ENCODE measurements around the gene U2AF1L4. TPM values are rescaled to one million over a fixed set of nuclear protein-coding genes. Genes with fewer than 3 reads are reported as not detected.

U2AF1L4 gene
- total and polyA plus RNA-seq, 2 donors (not counting 1 experiment from before 2014, with no cell fraction given), result 62.1 to 89.7 TPM

GRCh38 chr19:35784503-35785338 is 39.5 kb upstream of the U2AF1L4 start:
- TF ChIP-seq EZH2 (IDR thresholded peaks at IDR 0.05; ENCODE audit: borderline replicate concordance, insufficient read depth, low read depth, low read length, poor library complexity, severe bottlenecking), result no peak
- TF ChIP-seq, protein P1, sequence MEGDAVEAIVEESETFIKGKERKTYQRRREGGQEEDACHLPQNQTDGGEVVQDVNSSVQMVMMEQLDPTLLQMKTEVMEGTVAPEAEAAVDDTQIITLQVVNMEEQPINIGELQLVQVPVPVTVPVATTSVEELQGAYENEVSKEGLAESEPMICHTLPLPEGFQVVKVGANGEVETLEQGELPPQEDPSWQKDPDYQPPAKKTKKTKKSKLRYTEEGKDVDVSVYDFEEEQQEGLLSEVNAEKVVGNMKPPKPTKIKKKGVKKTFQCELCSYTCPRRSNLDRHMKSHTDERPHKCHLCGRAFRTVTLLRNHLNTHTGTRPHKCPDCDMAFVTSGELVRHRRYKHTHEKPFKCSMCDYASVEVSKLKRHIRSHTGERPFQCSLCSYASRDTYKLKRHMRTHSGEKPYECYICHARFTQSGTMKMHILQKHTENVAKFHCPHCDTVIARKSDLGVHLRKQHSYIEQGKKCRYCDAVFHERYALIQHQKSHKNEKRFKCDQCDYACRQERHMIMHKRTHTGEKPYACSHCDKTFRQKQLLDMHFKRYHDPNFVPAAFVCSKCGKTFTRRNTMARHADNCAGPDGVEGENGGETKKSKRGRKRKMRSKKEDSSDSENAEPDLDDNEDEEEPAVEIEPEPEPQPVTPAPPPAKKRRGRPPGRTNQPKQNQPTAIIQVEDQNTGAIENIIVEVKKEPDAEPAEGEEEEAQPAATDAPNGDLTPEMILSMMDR (IDR thresholded peaks at IDR 0.05), result no peak
- no peak overlapping the region for H3K4me2 ChIP-seq (replicated peaks; ENCODE audit: low read depth, low read length, poor library complexity, severe bottlenecking)
- H3K4me1 Mint-ChIP-seq, result no peaks in the 10 kb centered on the region
- no peak overlapping the region for H3K9ac ChIP-seq (ENCODE audit: low read length)
- intact Hi-C loops (cut with micrococcal nuclease), result no loop called here
- no peak overlapping the region for H2AFZ ChIP-seq (ENCODE audit: insufficient read depth, low read depth, low read length, poor library complexity, severe bottlenecking)
- H3K27me3 ChIP-seq (replicated peaks in 1 of 4; ENCODE audit: control extremely low read depth in 1 of 4, control insufficient read depth in 3 of 4, insufficient read depth in 4 of 4, low read length in 3 of 4), result no peaks in the 10 kb centered on the region
- DNase-seq (no peak), ATAC-seq (ENCODE audit: low read depth) (no peak)
- no peaks in the 10 kb centered on the region for H3K79me2 ChIP-seq (ENCODE audit: control insufficient read depth, insufficient read depth, low read length)
- H3K9me3 Mint-ChIP-seq (ENCODE audit: insufficient read depth), result no peaks in the 10 kb centered on the region
- CTCF ChIA-PET, result no interaction called here
- POLR2A ChIA-PET, result interaction anchor here (0.5 to 0.6 kb wide), 2 partner anchors 294 to 351 kb away, joined by 3 to 9 read pairs; no protein-coding TSS in a partner anchor
- no peak overlapping the region for H3K4me3 ChIP-seq (ENCODE audit: control extremely low read depth in 1 of 5, extremely low read depth in 1 of 5, insufficient read depth in 1 of 5, low read depth in 2 of 5, low read length in 4 of 5)
- no peak overlapping the region for H3K27ac Mint-ChIP-seq
- no peaks in the 10 kb centered on the region for H4K20me1 ChIP-seq (ENCODE audit: control insufficient read depth, insufficient read depth, low read length, poor library complexity, severe bottlenecking)
- H3K4me3 Mint-ChIP-seq, result no peak overlapping the region
- H3K9me3 ChIP-seq (ENCODE audit: control extremely low read depth in 1 of 3, control insufficient read depth in 2 of 3, insufficient read depth in 1 of 3, low read length in 2 of 3), result no peaks in the 10 kb centered on the region
- WGBS (ENCODE audit: insufficient coverage), result 96% methylated on average over 41 of the region's 45 CpGs
- H3K4me1 ChIP-seq (ENCODE audit: control insufficient read depth in 2 of 2, insufficient read depth in 2 of 2, low read length in 2 of 2), result no peaks in the 10 kb centered on the region
- H3K36me3 ChIP-seq (replicated peaks in 1 of 2; ENCODE audit: control extremely low read depth in 1 of 2, control insufficient read depth in 1 of 2, extremely low read depth in 1 of 2, insufficient read depth in 2 of 2, low read length in 1 of 2), result peaks cover 0 to 5% of the 10 kb centered on the region in 2 experiments
- H3K27me3 Mint-ChIP-seq, result no peaks in the 10 kb centered on the region
- H3K27ac ChIP-seq (ENCODE audit: low read length in 2 of 2), result no peak overlapping the region
